ENCODE results near the gene FBN2.

The FBN2 gene

DNA sequence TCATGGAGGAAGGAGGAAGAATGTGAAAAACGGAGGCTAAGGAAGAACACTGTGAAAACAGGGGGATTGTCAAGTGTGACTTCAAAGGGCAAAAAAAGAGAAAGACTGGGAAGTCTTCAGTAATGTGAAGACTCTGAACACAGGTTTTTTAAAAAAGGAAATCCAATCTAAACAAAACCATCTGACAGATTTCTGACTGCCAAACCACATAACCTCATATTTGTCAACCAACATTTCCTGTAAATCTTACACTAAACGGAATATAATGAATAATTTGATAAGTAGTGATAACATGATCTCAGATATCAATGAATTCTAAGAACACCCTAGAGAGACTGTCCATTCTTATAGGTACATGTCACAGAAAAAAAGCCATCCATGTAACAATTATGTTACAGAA is 124.7 kb downstream of the FBN2 start:
- Histone ChIP-seq H3K4me3 (no peak overlapping the region), H3K27ac (no peak overlapping the region), H3K9ac (ENCODE audit: insufficient read length) (no peak overlapping the region), H3K9me3 (ENCODE audit: low read depth, low read length) (no peaks in the 10 kb centered on the region), H3K36me3 (ENCODE audit: insufficient read depth, low read length) (no peaks in the 10 kb centered on the region)
- no peak for DNase-seq (ENCODE audit: low read depth, low spot score)
- TF ChIP-seq POLR2AphosphoS5 (IDR thresholded peaks at IDR 0.05; ENCODE audit: borderline replicate concordance, low read depth, low read length) (no peak), EZH2 (IDR thresholded peaks at IDR 0.05) (no peak), FOXP2 (optimal IDR thresholded peaks at IDR 0.05; ENCODE audit: control extremely low read depth, extremely low read length, insufficient read depth) (no peak)

DNA sequence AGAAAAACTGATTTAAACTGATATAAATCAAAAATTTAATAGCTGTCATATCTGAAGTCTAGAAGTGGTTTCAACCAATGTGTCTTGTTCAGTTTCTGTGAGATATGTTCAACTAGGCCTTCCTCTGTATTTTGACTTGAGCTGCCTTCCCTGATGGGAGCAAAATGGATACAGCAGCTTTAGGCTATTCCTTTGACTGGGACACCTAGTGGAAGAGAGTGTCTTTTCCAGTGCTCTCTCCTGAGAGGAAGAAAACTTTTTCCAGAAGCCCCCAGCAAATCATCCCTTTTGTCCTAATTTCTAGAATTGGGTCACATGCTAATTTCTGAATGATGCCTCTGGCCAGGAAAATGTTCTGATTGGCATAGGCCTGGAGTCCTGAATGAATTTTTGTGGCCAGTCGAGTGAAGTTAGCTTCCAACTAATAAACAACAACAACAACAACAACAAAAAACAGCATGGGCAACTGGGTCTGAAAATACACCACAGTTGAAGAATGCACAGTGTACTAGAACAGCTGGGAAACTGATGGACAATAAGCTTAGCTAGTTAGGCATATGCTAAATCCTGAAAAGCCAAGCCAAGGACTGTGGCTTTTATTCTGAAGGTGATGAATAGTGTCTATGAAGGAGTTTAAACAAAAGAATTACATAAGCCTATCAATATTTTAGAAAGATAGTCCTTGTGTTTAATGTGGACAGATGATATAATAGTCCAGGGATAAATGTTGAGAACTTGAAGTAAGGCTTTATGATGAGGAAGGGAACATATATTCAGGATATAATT is 125.7 kb downstream of the FBN2 start:
- H3K27ac ChIP-seq, result no peak overlapping the region

DNA sequence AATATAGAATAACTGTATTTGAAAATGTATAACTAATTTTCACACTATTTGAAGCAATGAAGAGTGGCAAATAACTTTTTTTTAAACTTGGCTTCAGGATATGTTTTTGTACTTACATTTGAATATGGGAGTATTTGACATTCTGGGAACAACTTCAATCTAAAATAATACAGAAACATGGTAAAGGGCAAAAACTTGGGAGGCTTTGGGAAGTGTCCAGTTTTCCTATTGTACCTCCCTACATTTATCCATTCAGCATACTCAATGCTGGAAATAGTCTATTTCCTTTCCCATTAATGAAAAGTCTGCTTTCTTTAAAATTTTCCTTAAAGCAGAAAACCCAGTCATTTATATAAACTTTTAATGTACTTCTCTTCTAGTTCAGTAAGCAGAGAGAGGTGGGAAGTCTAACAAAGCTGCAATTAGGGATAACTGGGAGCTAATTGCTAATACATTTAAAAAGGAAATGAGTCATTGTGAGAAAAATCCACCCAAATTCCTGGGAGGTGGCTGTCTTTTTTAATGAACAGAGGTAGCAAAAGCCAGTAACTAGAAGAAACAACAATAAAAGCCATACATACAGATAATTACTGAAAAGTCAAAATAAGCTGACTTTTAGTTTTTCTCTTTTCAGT is 128.8 kb downstream of the FBN2 start:
- H3K36me3 ChIP-seq (ENCODE audit: insufficient read depth, low read length), result no peaks in the 10 kb centered on the region
- no peaks in the 10 kb centered on the region for H3K9me3 ChIP-seq (ENCODE audit: low read depth, low read length)
- H3K27ac ChIP-seq, result no peak overlapping the region
- DNase-seq (ENCODE audit: low read depth, low spot score), result no peak
- TF ChIP-seq FOXP2 (optimal IDR thresholded peaks at IDR 0.05; ENCODE audit: control extremely low read depth, extremely low read length, insufficient read depth) (no peak), POLR2AphosphoS5 (IDR thresholded peaks at IDR 0.05; ENCODE audit: borderline replicate concordance, low read depth, low read length) (no peak), EZH2 (IDR thresholded peaks at IDR 0.05) (no peak)
- no peak overlapping the region for H3K4me3 ChIP-seq
- H3K9ac ChIP-seq (ENCODE audit: insufficient read length), result no peak overlapping the region

More for the DNA sequence above, 125.7 kb downstream of the FBN2 start:
- Histone ChIP-seq H3K36me3 (ENCODE audit: insufficient read depth, low read length) (no peaks in the 10 kb centered on the region), H3K4me3 (no peak overlapping the region), H3K9me3 (ENCODE audit: low read depth, low read length) (no peaks in the 10 kb centered on the region), H3K9ac (ENCODE audit: insufficient read length) (no peak overlapping the region)
- TF ChIP-seq EZH2 (IDR thresholded peaks at IDR 0.05) (no peak), POLR2AphosphoS5 (IDR thresholded peaks at IDR 0.05; ENCODE audit: borderline replicate concordance, low read depth, low read length) (no peak), FOXP2 (optimal IDR thresholded peaks at IDR 0.05; ENCODE audit: control extremely low read depth, extremely low read length, insufficient read depth) (no peak)
- no peak for DNase-seq (ENCODE audit: low read depth, low spot score)

DNA sequence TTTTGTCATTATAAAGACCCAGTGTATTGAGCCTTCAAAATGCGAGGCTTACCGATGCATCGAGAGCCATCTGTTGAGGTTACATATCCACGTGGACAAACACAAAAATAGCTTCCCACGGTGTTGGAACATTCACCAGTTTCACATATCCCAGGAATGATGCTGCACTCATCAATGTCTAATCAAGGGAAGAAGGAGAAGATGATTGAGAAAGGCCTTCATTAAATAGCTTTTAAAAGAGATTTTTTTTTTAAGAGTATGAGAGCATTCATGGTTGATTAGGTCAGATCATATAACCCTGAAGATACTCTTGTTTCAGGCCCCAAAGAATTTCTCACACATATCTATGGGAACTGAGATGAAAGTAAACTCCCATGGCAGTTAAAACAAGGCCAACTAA is 129.4 kb downstream of the FBN2 start:
- H3K9ac ChIP-seq (ENCODE audit: insufficient read length), result no peak overlapping the region
- H3K27ac ChIP-seq, result no peak overlapping the region
- TF ChIP-seq POLR2AphosphoS5 (IDR thresholded peaks at IDR 0.05; ENCODE audit: borderline replicate concordance, low read depth, low read length), result no peak
- TF ChIP-seq FOXP2 (optimal IDR thresholded peaks at IDR 0.05; ENCODE audit: control extremely low read depth, extremely low read length, insufficient read depth), result no peak
- TF ChIP-seq EZH2 (IDR thresholded peaks at IDR 0.05), result no peak
- H3K36me3 ChIP-seq (ENCODE audit: insufficient read depth, low read length), result no peaks in the 10 kb centered on the region
- DNase-seq (ENCODE audit: low read depth, low spot score), result no peak
- no peak overlapping the region for H3K4me3 ChIP-seq
- no peaks in the 10 kb centered on the region for H3K9me3 ChIP-seq (ENCODE audit: low read depth, low read length)

DNA sequence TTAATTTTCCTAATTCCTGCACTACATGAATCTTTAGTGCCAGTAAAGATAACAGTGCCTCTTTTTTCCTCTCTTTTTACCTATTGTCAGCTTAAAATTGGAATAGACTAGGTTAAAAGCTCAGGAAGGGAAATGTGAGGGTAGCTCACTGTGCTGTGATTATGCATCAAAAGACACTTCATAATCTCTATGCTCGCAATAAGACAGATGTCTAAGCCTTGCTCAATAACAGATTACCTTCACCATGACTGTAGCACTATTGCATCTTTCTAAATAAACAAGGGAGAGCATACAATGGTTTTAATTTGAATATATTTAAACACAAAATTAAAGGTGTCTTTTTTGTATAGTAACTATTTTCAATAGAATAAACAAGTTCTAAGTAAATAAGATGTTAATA is 130.1 kb downstream of the FBN2 start:
- Histone ChIP-seq H3K36me3 (ENCODE audit: insufficient read depth, low read length) (no peaks in the 10 kb centered on the region), H3K27ac (no peak overlapping the region), H3K9me3 (ENCODE audit: low read depth, low read length) (no peaks in the 10 kb centered on the region), H3K4me3 (no peak overlapping the region), H3K9ac (ENCODE audit: insufficient read length) (no peak overlapping the region)
- DNase-seq (ENCODE audit: low read depth, low spot score), result no peak
- TF ChIP-seq POLR2AphosphoS5 (IDR thresholded peaks at IDR 0.05; ENCODE audit: borderline replicate concordance, low read depth, low read length) (no peak), FOXP2 (optimal IDR thresholded peaks at IDR 0.05; ENCODE audit: control extremely low read depth, extremely low read length, insufficient read depth) (no peak), EZH2 (IDR thresholded peaks at IDR 0.05) (no peak)

DNA sequence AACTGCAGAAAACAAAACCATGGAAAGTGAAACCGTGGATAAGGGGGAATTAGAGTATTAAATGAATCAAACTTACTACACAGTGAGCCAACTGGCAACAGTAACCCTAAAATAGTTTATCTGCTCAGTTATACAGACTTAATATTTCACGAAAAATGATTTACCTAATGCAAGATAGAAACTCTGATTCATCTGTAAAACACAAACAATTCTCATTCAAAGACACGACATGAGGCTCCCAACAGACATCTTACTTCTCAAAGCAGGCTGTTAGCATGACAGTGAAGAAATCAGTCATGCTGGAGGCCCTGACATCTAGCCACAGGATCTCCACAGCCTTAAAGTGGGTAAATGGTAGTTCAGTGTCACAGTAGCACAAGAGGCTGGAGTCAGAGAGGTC is 131.2 kb downstream of the FBN2 start:
- Histone ChIP-seq H3K9ac (ENCODE audit: insufficient read length) (no peak overlapping the region), H3K9me3 (ENCODE audit: low read depth, low read length) (no peaks in the 10 kb centered on the region), H3K27ac (no peak overlapping the region), H3K4me3 (no peak overlapping the region), H3K36me3 (ENCODE audit: insufficient read depth, low read length) (no peaks in the 10 kb centered on the region)
- no peak for DNase-seq (ENCODE audit: low read depth, low spot score)
- TF ChIP-seq FOXP2 (optimal IDR thresholded peaks at IDR 0.05; ENCODE audit: control extremely low read depth, extremely low read length, insufficient read depth), result no peak
- no peak for TF ChIP-seq EZH2 (IDR thresholded peaks at IDR 0.05)
- TF ChIP-seq POLR2AphosphoS5 (IDR thresholded peaks at IDR 0.05; ENCODE audit: borderline replicate concordance, low read depth, low read length), result no peak

DNA sequence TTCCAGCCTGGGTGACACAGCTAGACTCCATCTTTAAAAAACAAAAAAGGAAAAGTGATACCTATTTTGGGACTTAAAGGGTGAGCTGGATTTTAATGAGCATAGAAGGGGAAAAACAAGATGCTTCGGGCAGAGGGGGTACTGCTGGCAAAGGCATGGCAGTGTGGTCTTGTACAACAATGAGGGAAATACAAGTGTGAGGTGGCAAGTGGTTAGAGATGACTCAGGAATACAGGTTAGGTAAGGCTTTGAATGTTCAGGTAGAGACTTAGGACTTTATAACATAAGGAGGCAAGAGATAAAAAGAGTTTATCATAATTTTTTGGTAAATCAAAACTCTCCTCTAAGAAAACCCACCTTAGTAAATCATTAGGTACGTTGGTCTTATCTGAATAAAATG is 132.9 kb downstream of the FBN2 start:
- Histone ChIP-seq H3K36me3 (ENCODE audit: insufficient read depth, low read length) (no peaks in the 10 kb centered on the region), H3K27ac (no peak overlapping the region), H3K4me3 (no peak overlapping the region), H3K9ac (ENCODE audit: insufficient read length) (no peak overlapping the region), H3K9me3 (ENCODE audit: low read depth, low read length) (no peaks in the 10 kb centered on the region)
- TF ChIP-seq EZH2 (IDR thresholded peaks at IDR 0.05) (no peak), POLR2AphosphoS5 (IDR thresholded peaks at IDR 0.05; ENCODE audit: borderline replicate concordance, low read depth, low read length) (no peak), FOXP2 (optimal IDR thresholded peaks at IDR 0.05; ENCODE audit: control extremely low read depth, extremely low read length, insufficient read depth) (no peak)
- DNase-seq (ENCODE audit: low read depth, low spot score), result no peak

DNA sequence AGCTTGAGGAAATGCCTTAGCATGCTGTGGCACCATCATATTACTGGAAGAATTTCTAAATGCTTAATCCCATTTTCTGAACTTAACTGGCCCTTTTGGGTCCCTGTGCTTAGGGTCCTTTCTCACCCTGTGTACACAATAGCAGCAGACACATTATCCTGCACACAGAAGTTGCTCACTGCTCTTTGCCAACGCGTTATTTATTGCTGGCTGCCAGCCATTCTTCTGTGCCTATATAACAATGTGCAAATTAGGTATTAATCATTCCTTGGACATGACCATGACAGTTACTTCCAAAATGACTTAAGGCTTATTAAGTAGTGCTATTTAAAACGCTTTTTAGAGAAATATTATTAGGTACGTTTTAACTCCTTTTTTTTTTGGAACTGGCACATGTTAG is 134.7 kb downstream of the FBN2 start:
- no peak overlapping the region for H3K4me3 ChIP-seq
- no peak for DNase-seq (ENCODE audit: low read depth, low spot score)
- TF ChIP-seq FOXP2 (optimal IDR thresholded peaks at IDR 0.05; ENCODE audit: control extremely low read depth, extremely low read length, insufficient read depth), result no peak
- no peak overlapping the region for H3K9ac ChIP-seq (ENCODE audit: insufficient read length)
- no peaks in the 10 kb centered on the region for H3K36me3 ChIP-seq (ENCODE audit: insufficient read depth, low read length)
- no peaks in the 10 kb centered on the region for H3K9me3 ChIP-seq (ENCODE audit: low read depth, low read length)
- no peak overlapping the region for H3K27ac ChIP-seq
